Sigmoid colon (tissue), 4 donors: Measurements from ENCODE around the gene POU2AF2.

Experiments
- CTCF ChIP-seq, 4 experiments: fragments of 450-650 bp in 3 of 4; fragments of 200-600 bp in 1 of 4; IDR thresholded peaks; one replicate each; pipeline ENCODE4 v1.5.1; 2016 to 2019; ENCODE audit warnings: antibody characterized with exemption in 4 of 4, mild to moderate bottlenecking in 3 of 4, moderate library complexity in 2 of 4
- POLR2A ChIP-seq, 2 donors: fragments of 450-650 bp; IDR thresholded peaks; one replicate each; pipeline ENCODE4 v1.6.1; 2016; ENCODE audit warnings: antibody characterized with exemption in 2 of 2, mild to moderate bottlenecking in 2 of 2, moderate library complexity in 2 of 2
- POLR2AphosphoS5 ChIP-seq, 4 donors: sonication (generic); formaldehyde crosslinking; IDR thresholded peaks; one replicate each; pipeline ENCODE4 v1.6.1; 2017; ENCODE audit warnings: antibody characterized with exemption in 4 of 4

- TF ChIP-seq CTCF (IDR thresholded peaks at IDR 0.05) (no peak), POLR2AphosphoS5 (IDR thresholded peaks at IDR 0.05) (no peak), POLR2A (IDR thresholded peaks at IDR 0.05) (no peak)
These were observed 15.4 kb upstream of the POU2AF2 start for GRCh38 chr11:111230122-111230465.
